Activated naive CD4-positive, alpha-beta T cell treated with anti-CD3 and anti-CD28 coated beads, Interleukin-2, amount 50 U/mL, for 16 hours (primary cell): Measurements from ENCODE around the gene MALL.
A peak's percentile ranks its signal among the peaks of the same experiment; 100 is the strongest.
"Not testable (repeated sequence)": the region's sequence is repeated elsewhere in the genome, so short reads cannot be mapped to it uniquely, and the experiment has no call there.

Source experiments
- DNase-seq: peaks from one replicate; pipeline ENCODE4 v3.0.0-alpha.2; 2020

The MALL gene

GRCh38 chr2:110115291-110116032, at the start of gene MALL:
Gene MALL (minus strand): TSS chr2:110115822. CDS start chr2:110115792, 30 bp downstream.
- no peak for DNase-seq

GRCh38 chr2:110157153-110157793, 41.7 kb upstream of the MALL start:
- DNase-seq: peak; percentile 14

DNA sequence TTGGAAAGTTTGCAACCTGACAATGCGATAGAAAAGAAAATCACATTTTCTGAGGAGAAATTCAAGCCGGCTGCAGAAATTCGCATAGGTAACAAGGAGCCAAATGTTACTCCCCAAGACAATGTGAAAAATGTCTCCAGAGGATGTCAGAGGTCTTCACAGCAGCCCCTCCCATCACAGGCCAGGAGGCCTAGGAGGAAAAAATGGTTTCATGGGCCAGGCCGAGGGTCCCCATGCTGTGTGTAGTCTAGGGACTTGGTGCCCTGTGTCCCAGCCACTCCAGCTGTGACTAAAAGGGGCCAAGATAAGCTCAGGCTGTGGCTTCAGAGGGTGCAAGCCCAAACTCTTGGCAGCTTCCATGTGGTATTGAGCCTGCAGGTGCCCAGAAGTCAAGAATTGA, 39.2 kb upstream of the MALL start:
- not testable (repeated sequence) for DNase-seq

DNA sequence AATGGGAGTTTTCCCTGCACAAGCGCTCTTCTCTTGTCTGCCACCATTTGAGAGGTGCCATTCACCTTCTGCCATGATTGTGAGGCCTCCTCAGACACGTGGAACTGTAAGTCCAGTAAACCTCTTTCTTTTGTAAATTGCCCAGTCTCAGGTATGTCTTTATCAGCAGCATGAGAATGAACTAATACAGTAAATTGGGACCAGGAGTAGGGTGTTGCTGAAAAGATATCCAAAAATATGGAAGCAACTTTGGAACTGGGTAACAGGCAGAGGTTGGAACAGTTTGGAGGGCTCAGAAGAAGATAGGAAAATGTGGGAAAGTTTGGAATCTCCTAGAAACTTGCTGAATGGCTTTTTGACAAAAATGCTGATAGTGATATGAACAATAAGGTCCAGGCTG, 38.6 kb upstream of the MALL start:
- DNase-seq: not testable (repeated sequence)

GRCh38 chr2:110153416-110153815, 37.8 kb upstream of the MALL start:
- no peak for DNase-seq

DNA sequence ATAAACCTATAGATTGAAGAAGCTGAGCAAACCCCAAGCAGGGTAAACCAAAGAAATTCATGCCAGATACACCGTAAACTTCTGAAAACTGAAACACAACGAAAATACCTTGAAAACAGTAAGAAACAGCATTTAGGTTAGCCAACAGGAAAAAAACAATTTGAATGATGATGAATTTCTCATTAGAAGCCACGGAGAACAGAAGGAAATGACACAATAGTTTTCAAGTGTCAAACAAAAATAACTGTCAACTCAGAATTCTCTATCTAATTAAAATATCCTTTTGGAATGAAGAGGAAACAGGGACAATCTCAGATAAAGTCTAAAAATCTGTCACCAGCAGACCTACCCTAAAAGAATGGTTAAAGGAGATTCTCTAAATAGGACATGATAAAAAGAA, 37.3 kb upstream of the MALL start:
- DNase-seq: no peak

DNA sequence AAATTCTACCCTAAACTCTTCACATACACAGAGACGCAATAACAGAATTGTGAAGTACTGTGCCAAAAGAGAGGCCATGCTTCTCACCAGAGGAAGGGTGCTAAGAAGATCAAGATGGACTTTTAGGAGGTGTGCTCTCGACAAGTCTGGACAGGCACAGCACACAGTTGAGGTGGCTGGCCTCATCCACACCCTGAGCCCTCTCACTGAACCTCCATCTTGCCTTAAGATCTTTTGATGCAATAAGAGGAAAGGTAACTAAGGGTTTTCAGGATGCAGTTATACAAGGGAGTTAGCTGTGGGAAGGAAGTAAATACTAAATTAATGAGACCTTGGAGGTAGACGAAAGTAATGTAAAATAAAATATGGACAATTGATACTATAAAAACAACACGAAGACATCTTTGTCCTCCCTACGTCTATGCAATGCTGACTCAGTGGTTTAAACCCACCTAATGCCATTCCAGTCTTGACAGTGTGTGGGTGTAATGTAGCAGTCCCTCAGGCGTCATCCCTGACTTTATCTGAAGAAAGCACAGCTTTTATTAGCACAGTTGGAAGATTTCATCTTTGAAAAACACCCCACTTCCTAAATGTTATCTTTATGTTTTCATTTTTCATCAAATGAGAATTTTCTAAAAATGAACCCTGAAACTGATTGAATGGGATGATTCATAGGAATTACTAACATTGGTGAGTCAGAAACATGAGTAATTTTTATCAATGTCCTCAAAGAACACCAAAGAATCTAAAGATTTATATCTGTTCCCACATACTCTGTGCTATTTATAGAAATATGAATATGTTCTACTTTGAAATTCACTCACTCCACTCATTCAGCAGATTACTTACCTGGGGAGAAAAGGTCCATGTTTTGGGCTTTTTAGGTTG, 34.0 kb upstream of the MALL start:
- DNase-seq: no peak

GRCh38 chr2:110146945-110147332, 31.3 kb upstream of the MALL start:
- DNase-seq: no peak

- no peak for DNase-seq
These were observed 30.7 kb upstream of the MALL start for GRCh38 chr2:110146183-110146944.

- DNase-seq: no peak
These were observed 28.4 kb upstream of the MALL start for GRCh38 chr2:110143982-110144381.

DNA sequence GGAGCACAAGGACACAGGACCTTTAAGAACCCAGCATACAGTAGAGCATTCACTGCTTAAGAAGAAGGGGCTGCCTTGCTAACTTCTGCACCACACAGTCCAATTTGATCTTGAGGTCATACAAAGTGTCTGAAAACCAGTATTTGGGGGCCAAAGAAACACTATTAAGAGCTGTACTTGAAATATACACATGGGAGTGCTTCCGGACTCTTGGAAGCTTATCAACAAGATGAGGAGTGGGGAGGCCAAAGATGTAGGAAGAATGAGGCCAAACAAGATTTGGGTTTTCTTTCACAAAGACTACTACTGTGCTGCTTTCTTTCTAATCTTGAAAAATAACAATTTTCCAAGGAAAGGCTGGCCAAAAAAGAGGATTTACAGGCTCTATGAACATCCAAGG, 24.8 kb upstream of the MALL start:
- DNase-seq: no peak

DNA sequence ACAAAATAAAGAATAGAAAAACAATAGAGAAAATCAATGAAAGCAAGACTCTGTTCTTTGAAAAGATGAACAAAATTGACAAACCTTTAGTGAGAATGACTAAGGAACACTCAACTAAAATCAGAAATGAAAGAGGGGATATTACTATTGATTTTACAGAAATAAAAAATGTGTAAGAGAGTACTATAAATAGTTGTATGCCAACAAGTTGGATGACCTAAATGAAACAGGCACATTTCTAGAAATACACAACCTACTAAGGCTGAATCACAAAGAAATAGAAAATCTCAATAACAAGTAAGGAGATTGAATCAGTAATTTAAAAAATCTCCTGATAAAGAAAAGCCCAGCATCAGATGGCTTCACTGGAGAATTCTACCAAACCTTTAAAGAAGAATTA, 18.4 kb upstream of the MALL start:
- no peak for DNase-seq

DNA sequence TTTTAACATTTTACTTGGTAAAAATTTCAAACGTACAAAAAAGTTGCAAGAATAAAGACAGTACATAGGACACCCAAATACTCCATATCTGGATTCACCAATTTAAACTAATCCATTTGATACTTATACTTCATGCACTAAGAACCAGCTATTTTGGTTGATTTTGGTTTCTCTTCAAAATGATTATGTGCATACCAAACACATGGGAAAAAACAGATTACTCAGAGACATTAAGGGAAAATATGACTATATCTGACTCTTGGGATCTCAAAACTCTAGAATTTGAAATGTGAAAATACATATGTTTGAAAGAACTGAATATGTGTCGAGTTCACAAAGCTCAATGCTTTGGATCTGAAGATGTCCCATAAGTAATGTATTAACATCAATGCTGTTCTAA, 15.5 kb upstream of the MALL start:
- no peak for DNase-seq

DNA sequence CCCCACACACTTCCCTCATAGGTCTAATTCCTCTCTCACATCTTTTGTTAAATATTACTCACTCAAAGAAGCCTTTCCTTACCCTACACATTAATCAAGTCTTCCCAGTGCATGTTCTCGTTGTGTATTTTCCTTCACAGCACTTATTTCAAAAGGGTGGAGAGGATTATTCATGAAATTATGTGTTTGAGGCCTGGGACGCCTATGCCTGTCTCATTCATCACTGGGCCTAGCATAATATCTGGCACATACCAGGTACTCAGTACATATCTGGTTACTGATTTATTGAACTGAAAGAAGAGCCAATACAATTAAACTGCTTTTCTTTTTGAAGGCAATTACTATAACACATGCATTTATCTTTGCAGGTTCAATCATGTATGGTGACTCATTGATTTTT, 15.1 kb upstream of the MALL start:
- DNase-seq: no peak

DNA sequence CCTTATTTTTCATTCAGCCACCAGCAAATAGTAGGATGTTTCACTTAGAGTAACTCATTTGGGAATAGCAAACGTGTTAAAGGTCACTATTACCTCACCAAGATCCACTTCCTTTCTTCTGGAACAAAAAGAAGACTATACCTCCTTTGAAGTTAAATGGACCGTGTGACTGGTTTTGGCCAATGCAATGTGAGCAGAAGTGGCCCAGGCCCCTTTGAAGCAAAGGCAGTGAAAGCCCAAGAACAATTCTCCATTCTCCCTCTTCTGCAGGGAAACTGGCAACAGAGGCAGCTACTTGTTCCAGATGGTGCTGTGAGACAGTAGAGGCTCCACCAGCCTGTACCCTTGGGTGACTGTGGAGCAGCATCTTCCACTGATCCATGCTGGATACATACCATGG, 11.3 kb upstream of the MALL start:
- no peak for DNase-seq

DNA sequence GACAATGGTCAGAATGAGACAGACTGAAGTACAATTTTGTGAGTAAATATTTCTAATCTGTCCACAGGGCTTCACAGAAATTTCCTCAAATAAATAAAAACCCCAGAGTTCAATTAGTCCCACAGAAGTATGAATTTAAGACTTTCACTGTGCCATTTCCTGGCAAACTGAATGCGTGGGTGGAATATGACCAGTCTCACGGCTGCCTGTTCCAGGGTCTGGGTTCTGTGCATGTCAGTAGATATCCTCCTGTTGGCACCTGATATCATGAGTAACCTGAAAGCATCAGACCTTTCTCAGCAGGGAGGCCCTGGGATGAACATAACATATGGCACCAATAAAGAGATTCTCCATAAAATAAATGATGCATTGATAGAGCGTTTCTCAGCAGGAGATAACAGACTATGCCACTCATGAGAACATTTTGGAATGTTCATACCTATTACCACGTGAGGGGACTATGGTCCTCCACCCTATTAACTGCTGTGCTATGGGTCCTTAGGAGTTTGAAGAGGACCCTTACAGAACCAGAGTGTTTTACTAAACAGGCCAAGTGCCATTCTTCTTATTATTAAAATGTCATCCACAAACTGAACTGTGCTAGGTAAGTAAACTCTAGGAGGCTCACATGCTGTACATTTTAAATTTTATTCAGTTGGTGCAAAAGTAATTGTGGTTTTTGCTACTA, 10.6 kb upstream of the MALL start:
- no peak for DNase-seq

GRCh38 chr2:110124939-110125691, 9.5 kb upstream of the MALL start:
- DNase-seq: no peak

DNA sequence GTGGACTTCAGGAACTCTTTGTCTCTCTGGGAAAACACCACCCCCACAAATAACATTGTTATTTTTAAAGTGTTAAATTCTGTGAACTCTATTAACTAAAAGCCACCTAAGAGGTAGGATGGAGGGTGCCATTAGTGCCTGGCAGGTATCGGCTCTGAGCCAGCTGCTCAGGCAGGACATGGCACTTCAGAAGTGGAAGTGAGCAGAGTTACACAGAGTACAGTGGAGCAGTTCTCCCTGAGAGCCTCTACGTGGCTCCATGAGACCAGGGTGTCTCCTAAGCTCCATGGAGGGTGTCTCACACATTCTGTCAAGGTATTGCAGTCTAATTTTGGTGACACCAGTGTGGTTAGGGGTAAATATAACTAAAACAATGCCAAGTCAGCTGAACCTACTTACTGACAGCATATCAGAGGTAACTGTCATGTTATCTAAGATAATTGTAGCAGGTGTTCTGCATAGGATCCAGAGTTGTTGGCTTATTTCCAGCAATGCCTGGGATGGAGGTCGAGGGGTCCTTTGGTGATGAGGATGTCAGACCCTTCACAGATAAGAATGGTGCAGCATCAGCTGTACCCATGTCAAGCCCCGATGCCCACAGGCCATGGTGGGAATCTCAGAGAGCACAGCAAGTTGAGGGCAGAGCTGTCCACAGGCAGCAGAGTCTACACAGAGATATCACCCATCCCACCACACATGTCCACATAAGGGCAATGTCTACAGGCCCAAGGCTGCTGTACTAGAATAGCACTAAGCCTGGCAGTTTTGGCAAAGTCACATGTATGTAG, 8.6 kb upstream of the MALL start:
- no peak for DNase-seq

GRCh38 chr2:110121592-110121991, 6.0 kb upstream of the MALL start:
- no peak for DNase-seq

GRCh38 chr2:110121052-110121334, 5.4 kb upstream of the MALL start:
- DNase-seq: no peak
